Heart left ventricle (tissue), 13 donors: ENCODE data around the gene OR51Q1.

ENCODE experiments used
- CTCF ChIP-seq, 12 donors: fragments of 200-600 bp; sonication (generic) in 4 of 12; IDR thresholded peaks; one replicate each; pipeline versions ENCODE4 v1.5.0 to v1.8.0; 2018 to 2022; ENCODE audit warnings: antibody characterized with exemption in 12 of 12, mild to moderate bottlenecking in 5 of 12
- POLR2A ChIP-seq, 2 donors: fragments of 450-650 bp; IDR thresholded peaks; one replicate each; pipeline ENCODE4 v1.6.1; 2017; ENCODE audit warnings: antibody characterized with exemption in 2 of 2, mild to moderate bottlenecking in 2 of 2, moderate library complexity in 2 of 2
- donor health status: ischemic (EF 13 %, LVEDD 7.1; RV severe dilation, severe dysfunction).
- donor health status: DM: no; HTN: yes; CAD: no.
- donor health status: DM: no; HTN: no; CAD: no.
- donor health status: ischemic (EF 25% LVEDD 6.9; RV normal size, moderate dysfunction).
- donor health status: ischemic (EF 25% LVEDD 5.7; RV mildly dilated, moderate dysfunction).
- donor health status: ischemic (EF 35%, LVEDD 5.7; RV mildly dilated, moderate dysfunction).
- donor health status: nonischemic (EF 11% LVEDD 7.7; RV severe dilation, severe dysfunction).
- donor health status: DM: yes; HTN: yes; CAD: no.
- donor health status: PGD.
- donor health status: ischemic (EF 29% LVEDD 5.4; RV normal size, mild dysfunction).
- donor health status: nonischemic (EF 23%, LVEDD 6.1; RV moderate dilation, normal function).

GRCh38 chr11:5441414-5441813 lies 19.5 kb downstream of the OR51Q1 start, which contains the start of gene OR51I1:
- no peak for TF ChIP-seq CTCF (IDR thresholded peaks at IDR 0.05)
- TF ChIP-seq POLR2A (IDR thresholded peaks at IDR 0.05) = no peak
